Lower leg skin (tissue), 3 donors: ENCODE data around the gene NEK2.

ENCODE experiments used
- CTCF ChIP-seq, 3 donors: fragments of 450-650 bp; IDR thresholded peaks; one replicate each; pipeline ENCODE4 v1.5.1; 2016; ENCODE audit warnings: antibody characterized with exemption in 3 of 3, mild to moderate bottlenecking in 3 of 3, moderate library complexity in 2 of 3
- POLR2A ChIP-seq, 2 donors: fragments of 450-650 bp; IDR thresholded peaks; one replicate each; pipeline ENCODE4 v1.6.1; 2016 to 2017; ENCODE audit warnings: antibody characterized with exemption in 2 of 2, mild to moderate bottlenecking in 1 of 2, moderate library complexity in 1 of 2

- TF ChIP-seq CTCF (IDR thresholded peaks at IDR 0.05): no peak
- TF ChIP-seq POLR2A (IDR thresholded peaks at IDR 0.05): no peak
These were observed 35.2 kb downstream of the NEK2 start for GRCh38 chr1:211640301-211640630.
